GM20000 (cell line): ENCODE measurements around the gene MAP3K8.

Experiments used
- DNase-seq: peaks from one replicate; pipeline ENCODE4 v3.0.0; 2012; ENCODE audit warnings: low spot score
- TF ChIP-seq, protein P1 (sequence below): IDR thresholded peaks from 2 replicates; pipeline ENCODE4 v1.5.1; 2012; ENCODE audit warnings: mild to moderate bottlenecking, control low read depth; ENCODE audit errors: extremely low read depth, missing control alignments

The MAP3K8 gene

DNA sequence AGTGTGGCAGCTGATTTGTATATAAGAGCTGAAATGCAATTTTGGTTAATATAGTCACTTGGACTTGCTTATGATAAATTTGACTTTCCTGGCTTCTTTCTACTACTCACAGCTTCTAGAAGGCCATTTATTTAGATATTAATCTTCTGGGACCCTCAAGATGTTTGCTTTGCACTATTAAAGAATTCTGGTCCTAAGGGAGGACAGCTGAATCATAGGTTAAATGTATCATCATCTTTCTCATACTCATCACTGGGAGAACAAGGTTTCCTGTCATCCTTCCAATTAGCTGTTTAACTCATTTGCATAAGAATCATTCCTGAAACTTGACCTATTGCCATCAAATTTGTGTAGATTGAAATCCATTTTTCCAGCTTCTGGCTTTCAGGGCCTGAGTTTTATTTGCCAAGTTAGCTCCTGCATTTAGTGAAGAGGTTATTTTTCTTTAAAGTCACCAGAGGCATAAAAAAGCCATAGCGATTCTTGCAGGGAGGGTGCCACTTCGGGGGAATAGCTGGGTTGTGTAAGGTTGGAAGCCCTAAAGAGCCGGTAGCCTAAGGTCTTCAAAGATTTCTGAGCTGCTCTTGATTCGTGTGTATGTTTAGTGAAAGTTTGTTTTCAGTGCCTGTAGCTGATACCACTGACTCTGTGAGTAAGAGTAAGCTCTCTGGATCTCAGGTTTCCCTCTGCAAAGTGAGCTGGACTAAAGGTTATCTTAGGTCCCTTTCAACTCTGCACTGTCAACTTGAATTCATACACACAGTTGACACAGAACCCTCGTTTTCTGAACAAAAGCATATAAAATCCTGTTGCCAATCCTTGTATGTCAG, 4.3 kb downstream of the MAP3K8 start:
- TF ChIP-seq, protein P1, sequence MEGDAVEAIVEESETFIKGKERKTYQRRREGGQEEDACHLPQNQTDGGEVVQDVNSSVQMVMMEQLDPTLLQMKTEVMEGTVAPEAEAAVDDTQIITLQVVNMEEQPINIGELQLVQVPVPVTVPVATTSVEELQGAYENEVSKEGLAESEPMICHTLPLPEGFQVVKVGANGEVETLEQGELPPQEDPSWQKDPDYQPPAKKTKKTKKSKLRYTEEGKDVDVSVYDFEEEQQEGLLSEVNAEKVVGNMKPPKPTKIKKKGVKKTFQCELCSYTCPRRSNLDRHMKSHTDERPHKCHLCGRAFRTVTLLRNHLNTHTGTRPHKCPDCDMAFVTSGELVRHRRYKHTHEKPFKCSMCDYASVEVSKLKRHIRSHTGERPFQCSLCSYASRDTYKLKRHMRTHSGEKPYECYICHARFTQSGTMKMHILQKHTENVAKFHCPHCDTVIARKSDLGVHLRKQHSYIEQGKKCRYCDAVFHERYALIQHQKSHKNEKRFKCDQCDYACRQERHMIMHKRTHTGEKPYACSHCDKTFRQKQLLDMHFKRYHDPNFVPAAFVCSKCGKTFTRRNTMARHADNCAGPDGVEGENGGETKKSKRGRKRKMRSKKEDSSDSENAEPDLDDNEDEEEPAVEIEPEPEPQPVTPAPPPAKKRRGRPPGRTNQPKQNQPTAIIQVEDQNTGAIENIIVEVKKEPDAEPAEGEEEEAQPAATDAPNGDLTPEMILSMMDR, result no peak
- DNase-seq, result no peak

DNA sequence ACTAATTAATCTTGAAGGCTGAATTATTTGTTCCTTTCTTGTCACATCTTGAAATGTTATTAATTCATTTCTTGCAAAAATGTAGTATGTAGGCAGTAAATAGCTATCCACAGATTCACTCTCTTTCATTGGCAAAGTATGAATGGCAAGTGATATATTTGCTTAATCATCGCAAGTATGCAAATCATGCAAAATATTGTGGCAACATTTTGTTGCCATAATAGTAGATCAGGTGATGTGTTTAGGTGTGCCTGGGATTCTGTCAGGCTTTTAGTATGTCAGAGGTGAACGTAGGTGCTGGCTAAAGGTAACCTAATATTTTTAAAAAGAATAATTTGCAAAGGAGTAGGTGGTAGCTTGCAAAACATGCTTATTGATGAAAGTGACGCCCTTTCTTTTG, 5.9 kb downstream of the MAP3K8 start:
- TF ChIP-seq, protein P1, result no peak
- no peak for DNase-seq

DNA sequence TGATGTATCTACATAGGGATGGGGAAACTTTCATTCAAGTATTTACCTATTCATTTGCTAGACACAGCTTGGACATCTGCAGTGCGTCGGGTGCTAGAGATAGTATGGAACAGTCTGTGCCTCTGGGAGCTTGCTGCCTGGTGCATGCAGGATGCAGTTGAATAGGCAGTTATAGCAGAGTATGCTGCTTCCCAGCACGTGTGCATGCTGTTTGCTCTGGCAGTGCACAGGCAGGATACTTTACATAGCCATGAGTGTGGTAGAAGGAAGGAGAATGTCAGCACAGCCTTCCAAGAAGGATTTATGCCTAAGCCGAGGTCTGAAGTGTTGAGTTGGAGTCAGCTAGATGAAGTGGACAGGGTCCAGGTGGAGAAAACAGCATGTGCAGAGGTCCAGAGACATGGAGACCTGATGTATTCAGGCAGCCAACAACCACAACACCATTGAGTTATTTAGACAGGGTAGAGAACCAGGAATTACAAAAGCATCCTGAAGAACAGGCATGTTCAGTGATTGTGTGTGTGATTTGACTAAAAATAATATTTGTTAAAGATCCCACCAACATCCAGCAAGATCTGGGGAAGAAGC, 8.1 kb downstream of the MAP3K8 start:
- DNase-seq, result no peak
- TF ChIP-seq, protein P1, result no peak

- no peak for DNase-seq
- TF ChIP-seq, protein P1, result no peak
Observed at GRCh38 chr10:30443049-30443448, 9.1 kb downstream of the MAP3K8 start.

DNA sequence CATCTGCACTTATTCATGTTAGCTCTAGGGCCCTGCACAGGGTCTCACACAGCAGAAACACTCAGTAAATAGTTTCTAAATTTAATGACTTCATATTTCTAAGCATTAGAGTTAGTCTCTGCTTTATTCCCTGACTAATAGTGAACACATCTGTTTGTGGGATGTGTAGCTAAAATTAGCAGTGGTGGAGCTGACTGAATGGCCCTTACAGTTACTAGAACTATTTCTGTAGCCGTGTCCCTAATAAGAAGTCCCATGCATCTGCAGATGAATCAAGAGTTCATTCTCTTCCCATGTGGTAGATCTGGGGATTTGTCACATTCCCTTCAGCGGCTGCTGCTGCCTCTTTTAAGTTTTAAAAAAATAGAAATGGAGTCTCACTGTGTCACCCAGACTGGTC, 11.7 kb downstream of the MAP3K8 start:
- TF ChIP-seq, protein P1, result no peak
- no peak for DNase-seq

- TF ChIP-seq, protein P1, result no peak
- DNase-seq, result no peak
Observed at GRCh38 chr10:30447125-30447799, 13.3 kb downstream of the MAP3K8 start.

DNA sequence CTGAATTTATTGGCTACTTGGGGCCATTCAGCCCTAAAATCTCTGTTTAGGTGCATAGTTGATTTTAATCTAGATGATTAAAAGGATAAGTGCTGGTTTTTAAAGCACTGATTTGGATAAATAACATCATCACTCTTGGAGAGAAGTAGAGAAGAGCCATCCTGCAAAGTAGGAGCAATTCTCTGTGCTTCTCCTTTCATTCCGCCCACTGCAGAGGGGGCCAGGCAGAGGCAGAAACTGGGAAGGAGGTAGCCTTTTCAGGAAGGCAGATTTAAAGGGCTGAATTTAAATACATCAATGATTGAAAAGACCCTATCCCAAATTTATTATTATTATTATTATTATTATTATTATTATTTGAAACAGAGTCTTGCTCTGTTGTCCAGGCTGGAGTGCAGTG, 14.1 kb downstream of the MAP3K8 start:
- DNase-seq, result no peak
- TF ChIP-seq, protein P1, result no peak
